NCI-H748 treated with DMSO at 0.1 percent for 48 hours (cell line): Measurements from ENCODE around the gene RAP1GAP2.
"Not testable (repeated sequence)": the region's sequence is repeated elsewhere in the genome, so short reads cannot be mapped to it uniquely, and the experiment has no call there.

Experiments used
- DNase-seq: peaks from one replicate; lab custom pipeline; 2025; lab: John Stamatoyannopoulos, UW

RAP1GAP2 gene

DNA sequence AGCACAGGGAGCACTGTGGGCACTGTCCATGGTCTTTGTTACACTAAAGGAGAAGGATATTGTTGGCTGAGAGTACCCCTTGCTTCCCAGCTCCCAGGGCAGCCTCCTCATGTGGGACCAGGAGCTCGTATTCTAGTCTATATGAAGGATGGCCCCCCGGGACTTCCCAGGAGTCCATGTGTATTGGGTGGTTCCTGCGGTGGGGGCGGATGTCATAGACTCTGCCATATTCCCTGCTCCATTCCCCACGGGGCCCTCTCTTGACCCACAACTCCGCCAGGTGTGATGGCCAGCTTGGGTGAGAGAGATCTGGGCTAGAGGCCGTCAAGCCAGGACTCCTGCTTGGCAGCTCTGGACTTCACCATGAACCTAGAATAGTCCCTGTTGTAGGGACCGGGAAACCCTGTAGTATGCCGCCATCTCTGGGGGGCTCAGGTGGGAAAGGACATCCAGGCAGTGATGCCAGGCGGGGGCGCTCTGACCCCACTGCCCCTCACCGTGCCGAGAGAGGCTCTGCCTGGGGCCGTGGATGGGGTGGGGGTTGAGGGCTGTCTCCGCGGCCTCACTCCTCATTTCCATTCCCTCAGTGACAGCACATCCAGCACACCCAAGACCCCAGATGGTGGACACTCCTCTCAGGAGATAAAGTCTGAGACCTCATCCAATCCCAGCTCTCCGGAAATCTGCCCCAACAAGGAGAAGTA is 229.3 kb downstream of the RAP1GAP2 start:
- no peak for DNase-seq

DNA sequence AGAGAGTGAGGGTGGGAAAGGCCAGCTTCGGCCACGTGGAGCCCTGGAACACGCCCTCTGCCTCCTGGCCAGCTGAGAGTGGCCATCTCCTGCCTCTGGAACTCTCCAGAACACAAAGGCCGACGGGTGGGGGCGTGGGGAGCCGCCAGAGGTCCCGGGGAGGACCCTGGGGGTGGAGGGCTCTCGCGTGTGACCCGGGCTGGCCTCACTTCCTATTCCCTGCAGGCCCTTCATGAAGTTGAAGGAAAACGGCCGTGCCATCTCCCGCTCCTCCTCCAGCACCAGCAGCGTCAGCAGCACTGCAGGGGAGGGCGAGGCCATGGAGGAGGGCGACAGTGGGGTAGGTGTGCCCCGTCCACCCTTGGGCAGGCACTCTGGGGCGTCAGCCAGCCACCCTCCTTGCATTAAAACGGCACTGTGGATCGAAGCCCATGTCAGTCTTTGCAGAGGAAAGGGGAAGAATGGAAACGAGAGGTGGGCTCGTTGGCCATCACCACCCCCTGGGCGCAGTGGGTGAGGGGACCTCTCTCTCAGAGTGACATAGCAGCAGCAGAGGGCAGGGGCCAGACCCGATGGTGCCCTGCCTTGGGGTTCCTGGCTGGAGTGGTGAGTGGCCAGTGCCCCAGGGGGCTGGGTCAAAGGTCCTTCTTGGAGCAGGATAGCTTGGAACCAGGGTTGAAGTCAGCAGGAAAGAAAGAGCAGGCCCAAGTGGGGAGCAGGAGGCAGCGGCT is 230.1 kb downstream of the RAP1GAP2 start:
- no peak for DNase-seq

DNA sequence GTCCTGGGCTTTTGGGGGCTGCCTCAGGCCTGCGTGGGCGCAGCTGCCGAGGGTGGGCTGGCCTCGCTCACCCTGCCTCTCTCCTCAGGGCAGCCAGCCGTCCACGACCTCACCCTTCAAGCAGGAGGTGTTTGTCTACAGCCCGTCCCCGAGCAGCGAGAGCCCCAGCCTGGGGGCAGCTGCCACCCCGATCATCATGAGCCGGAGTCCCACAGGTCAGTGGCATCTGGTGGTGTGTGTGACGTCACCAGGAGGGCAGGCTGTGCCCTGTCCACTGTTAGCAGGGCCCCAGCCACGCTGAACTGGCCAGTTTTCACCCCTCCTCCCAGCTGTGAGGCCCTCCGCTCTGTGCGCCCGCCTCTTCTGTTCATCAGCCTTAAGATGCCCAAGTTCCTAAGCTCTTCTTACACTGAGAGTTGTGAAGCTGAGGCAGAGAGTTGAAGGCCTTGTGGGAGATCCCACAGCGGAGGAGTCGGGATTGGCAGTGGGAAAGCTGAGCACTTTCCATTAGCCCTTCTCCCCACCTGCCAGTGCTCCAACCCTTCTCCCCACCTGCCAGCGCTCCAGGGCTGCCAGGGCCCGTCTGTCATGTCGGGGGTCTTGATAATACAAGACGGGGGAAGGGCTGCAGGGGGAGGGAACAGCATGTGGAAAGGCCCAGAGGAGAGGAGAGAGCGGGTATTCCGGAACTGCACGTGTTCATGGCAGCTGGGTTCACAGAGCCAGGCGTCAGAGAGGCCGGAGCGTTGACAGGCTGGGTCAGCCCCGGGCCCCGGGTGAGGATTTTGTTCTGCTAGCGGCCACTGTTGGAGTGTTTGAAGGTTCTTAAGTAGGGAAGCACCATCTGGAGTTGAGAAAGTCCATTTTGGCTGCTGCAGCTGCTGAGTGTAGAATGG is 230.9 kb downstream of the RAP1GAP2 start:
- DNase-seq = no peak

DNA sequence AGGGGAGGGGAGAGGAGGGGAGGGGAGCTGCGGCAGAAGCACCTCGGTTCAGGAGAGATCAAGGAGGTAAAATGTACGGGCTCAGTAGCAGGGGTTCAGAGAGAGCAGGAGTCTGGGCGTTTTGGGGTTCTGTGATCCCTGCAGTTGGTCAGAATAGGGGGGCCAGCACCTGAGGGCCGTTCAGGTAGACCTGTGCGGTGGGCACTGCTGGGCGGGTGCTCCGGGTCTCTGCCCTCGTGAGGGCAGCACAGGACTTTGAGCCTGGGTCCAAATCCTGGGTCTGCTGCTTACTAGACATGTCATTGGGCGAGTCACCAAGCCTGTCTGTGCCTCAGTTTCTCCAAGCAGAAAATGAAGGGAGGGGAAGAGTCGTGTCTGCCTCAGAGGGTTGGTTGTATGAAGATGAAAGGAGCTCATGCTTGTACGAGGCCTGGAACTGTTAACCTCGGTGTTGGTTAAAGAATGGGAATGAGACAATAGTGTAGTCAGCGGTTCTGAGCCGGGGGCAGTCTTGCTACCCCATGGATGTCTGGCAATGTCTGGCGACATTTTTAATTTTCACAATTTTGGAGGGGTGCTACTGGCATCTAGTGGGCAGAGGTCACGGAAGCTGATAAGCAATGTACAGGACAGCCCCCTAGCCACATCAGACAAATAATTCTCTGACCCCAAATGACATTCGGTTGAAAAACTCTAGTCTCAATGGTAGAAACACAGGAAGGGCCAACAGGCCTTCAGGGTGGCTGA is 231.7 kb downstream of the RAP1GAP2 start:
- DNase-seq = no peak

DNA sequence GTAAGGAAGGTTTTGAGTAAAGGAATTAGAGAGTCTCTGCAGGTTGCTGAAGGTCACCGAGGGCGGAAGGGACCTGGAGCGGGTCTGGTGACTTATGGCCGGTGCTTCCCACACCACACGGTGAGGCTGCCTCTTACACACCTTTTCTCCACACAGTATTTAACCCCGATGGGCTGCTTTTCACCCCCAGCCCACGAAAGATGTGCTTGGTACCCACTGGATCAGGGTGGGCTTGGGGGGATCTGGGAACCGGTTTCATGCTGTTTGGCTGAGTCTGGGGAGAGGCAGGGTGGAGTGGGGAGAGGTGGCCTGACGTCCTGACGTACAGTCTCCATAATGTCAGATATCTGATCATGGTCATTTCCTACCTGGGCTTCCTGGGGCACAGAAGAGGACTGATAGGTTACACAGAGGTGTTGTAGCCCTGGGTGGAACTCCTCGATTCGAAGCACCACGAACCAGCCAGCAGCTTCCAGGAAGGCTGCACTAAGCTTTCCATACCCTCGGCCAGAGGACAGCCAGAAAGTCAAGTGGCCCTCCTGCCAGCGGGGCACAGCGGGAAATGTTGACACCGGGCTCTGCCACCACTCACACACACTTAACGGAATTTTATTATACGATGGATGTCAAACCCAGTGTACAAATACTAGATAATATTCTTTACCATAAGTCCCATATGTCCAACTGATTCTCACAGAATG is 233.1 kb downstream of the RAP1GAP2 start:
- DNase-seq = no peak

DNA sequence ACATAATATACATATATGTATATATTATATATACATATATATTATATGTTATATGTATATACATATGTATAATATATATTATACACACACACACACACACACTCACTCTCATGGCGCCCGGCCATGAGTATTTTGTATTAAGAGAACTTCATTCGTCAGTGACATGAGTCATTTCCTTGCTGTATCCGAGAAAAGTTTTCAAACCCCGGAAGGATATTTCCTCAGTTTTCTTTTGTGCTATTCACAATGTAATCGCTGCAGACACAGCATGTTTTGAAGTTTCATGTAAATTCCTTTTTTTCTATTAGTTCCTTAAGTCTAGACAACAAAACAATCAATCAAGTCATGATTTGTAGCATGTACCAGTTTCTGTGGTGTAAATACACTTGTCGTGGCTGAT is 233.9 kb downstream of the RAP1GAP2 start:
- DNase-seq = no peak

DNA sequence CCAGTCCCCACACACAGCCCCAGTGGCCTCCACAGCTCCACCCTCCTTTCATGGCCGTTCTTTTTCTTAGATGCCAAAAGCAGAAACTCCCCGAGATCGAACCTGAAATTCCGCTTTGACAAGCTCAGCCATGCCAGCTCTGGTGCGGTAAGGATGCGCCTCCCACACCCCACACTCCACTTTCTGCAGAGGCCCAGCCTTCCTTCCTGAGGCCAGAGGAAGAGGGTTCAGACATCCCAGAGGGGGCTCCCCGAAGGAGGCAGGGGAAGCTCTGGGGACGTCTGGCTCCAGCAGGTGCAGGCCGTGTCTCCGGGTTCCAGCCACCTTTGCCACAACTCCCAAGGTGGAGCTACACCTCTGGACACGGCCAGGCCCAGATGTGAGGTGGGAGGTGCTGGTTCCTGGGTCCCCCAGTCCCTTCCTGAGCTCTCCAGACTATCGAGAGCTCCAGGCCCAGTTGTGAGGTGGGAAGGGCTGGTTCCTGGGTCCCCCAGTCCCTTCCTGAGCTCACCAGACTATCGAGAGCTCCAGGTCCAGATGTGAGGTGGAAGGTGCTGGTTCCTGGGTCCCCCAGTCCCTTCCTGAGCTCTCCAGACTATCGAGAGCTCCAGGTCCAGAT is 234.7 kb downstream of the RAP1GAP2 start:
- DNase-seq = not testable (repeated sequence)

DNA sequence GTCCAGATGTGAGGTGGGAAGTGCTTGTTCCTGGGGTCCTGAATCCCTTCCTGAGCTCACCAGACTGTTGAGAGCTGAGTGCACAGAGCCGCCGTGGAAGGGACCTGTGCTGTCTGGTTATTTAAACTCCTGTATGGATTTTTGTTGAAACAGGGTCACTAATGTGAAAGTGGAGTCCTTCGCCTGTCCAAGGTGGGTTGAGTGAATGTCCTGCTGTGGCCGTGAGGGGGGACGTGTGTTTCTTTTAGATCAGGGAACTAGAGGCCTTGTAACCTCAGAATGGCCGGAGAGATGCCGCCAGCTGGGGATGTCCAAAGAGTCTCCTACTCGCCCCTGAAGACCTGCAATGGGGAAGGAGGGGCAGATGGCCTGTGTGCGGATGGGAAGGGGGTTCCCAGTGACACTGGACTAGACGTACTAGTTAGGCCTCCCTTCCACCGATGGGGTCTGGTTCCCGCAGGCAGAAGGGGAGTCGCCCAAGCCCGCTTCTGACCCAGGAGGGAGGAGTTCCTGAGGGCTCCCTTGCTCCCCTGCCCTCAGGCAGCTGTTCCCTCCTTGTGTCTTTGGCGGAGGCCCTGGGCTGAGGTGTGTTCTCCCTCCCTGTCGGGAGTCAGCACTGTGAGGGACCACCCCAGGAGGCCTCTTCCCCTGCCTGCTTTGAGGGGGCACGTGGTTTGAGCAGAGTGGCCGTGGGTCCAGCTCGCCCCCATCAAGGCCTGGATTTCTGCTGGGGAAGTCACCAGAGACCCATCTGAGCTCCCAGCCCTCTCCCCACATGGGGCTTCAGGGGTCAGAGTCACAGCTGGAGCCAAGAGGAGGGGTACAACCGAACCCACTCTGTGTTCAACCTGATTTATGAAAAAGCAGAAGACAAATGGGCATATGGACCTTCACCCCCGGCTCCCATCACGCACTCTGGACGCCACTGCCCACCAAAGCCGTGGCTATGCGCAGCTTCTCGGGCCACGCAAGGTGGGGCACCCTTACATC is 236.3 kb downstream of the RAP1GAP2 start:
- no peak for DNase-seq

DNA sequence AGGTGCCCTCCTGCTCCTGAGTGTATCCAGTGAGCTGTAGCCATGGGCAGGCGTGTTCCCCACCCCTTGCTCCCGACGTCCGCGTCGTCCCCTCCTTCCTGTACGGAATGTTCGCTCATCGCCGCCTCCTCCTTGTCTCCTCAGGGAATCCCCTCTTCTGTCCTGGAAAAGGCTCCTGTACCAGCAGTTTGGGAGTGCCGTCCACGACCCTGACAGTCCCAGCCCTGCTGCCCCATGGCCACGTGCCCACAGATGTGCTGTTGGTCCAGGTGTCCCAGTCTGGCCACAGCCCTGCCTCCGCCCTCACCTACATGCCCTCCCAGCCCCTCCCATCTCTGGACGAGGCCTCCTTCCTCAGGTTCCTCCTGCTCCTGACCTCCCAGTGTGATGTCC is 237.0 kb downstream of the RAP1GAP2 start:
- no peak for DNase-seq

DNA sequence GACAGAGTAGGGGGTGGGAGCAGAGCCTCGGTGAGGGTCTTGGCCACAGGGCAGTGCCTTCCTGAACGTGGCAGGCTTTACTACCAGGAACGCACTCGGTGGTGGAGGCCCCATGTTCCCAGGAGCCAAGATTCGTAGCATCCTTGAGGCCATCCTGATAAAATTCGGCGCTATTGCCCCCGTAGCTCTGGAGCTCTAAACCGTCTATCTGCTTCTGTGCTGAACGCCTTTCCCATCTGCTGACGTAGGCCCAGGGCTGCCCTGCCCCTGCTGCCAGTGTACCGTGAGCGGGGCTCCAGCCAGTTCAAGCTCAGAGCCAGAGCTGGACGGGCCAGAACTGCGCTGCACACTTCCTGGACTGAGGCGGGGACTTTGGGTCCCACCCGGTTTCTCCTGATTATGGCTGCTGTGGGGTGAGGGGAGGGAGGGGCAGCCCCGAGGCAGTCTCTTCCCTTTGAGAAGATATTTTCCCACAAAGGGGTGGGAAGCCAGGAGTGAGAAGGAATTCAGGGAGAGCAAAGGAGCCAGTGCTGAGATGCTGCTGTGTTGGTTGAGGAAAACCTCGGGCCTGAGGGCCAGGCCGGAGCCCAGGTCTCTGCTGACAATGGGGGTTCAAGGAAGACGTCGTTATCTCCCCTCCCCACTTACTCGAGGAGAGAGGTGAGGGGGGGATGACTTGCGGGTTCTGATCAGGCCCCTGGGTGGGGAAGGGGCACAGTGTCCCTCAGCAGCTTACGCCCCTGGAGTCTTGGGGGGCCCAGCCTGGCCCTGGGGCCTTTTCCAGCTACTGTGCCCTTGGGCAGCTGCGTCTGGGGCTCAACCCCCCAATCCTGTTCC is 237.7 kb downstream of the RAP1GAP2 start:
- DNase-seq = no peak

DNA sequence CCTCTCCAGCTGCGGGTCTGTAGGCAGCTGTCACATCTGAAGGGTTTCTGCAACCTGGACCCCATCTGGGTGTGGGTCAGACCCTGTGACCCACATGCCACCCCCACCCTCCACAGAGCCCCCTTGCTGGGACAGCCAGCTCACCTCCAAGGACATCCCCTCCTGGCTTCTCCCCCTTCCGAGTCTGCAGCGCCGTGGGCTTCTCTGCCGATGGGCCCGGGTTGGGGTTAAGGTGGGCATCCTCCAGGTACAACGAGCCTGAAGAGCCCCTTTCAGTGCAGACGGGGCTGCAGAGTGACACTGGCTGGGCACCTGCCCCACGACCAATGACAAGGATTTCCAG is 238.3 kb downstream of the RAP1GAP2 start:
- no peak for DNase-seq

DNA sequence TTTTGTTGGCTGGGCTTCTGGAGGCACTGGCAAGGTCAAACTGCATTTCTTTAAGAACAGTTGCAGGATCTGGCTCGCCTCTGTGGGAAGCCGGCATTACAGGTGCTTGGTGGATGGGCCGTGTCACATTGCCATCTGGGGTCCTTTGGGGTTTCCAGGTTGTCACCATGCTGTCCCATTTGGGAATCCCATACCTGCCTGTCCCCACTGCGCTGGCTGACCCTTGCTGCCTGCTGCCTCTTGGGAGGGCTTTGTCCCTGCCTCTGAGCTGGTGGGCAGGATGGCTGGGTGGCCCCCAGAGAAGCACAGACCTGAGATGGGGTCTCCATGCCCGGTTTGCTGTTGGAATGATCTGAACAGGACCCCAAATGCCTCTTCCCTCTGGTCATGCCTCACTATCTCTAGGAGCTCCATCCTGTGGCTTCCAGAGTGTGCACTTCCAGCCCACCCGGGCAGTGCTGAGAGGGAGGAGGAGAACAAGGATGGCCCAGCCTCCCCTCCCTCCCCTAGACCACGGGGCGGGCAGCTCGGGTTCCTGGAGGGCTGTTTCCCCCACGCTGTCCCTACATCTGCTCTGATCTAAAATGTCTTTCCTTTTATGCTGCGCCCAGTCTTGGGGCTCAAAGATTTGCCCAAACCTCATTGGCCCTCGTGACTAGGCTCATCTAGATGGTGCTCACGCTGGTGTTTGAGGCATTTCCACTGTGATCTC is 239.2 kb downstream of the RAP1GAP2 start:
- DNase-seq = no peak

DNA sequence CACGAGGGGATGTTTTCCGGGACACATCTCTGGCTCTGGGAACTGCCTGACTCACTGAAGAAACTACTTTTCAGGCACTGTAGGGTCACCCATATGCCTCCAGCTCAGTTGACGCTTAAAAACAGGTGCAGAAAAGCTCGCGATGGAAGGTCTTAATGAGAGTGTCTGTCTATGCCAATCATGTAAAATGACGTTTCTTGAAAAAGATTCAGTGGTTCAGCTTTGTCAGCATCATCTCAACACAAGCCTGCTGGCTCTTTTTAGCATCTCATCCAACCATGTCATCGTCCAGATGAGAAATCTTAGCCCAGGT is 239.7 kb downstream of the RAP1GAP2 start:
- no peak for DNase-seq

DNA sequence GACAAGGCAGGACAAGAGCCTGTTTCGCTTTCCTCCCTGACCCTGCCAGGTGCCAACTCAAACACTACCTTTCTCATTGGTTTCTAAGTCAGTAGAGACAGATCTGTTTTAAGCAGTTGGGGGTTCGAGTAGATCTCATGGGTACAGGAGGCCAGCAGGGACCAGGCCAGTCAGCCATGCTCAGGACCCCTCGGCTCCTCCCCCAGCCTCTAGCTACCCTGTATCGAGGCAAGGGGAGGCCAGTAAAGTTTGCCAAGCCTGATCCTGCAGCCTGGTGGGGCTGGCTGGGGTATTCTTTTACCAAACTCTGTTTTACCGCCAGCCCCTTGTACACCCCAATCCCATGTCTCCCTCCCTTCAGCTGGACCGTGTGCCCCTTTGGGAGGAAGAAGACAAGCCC is 240.6 kb downstream of the RAP1GAP2 start:
- no peak for DNase-seq

DNA sequence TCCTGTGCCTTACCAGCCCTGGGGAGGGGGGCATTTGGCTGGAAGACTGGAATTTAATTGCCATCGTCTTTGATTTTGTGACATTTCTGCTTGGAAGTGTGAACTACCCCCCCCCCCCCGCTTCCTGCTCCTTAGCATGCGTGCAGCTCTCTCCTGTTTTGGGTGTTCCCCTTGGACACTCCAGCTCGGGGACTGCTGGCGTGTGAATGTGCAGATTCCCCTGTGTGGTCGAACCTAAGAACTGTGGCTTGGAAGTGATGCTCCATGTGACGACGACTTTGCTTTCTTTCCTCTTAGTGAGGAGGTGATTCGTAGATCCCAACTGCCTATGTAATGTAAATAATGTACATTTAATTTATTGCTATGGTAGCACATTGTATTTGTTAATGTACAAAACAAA is 241.0 kb downstream of the RAP1GAP2 start:
- DNase-seq = no peak

DNA sequence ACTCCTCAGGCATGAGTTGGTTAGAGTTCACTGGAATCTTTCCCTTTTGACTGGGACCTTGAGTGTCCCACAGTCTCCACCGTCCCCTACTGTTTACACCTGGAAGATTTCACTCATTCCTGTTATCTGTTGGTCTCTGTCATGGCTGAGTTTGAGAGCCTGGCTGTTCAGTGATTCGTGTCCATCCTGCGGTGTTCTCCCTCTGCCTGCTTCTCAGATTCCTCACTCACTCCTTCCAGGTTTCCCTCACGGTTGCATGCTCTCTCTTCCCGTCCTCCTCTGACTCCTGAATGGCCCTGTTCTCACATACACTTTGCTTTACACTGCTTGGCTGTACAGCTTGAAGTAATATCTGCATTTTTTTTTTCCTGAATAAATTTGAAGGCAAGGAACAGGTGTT is 242.7 kb downstream of the RAP1GAP2 start:
- no peak for DNase-seq

DNA sequence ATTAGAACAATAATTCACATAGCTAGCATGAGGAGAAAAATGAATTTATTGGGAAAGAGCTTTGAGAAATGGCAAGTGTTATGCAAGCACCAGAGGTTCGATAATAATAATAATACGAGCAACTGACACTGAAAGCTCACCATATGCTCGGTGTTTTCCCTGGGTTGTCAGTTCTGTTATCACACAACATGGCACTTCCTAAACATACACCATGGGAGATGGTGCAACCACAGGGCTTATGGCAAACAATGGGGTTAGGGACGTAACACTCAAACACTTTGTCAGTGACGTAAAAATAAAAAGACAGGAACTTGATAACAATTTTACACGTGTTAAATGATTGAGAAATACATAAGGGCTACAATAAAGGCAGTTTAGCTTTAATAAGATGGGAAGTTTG is 243.5 kb downstream of the RAP1GAP2 start:
- DNase-seq = no peak

DNA sequence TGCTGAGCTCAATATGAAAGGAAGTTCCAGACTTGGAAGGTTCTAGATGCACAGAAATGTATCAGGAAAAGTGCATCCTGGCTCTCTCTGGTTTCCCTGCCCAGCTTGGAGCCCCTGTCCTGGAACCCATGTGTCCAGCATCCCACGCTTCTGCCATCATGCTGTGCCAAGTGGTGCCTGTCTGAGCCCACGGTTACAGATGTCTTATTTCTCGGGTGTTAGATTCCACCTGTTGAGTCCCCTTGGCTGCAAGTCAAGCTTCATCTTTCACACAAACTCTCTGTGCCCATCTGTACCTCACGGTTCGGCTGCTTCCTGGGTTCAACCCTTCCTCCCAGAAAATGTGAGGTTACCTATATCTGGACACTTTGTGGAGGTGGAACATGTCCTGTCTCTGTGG is 244.6 kb downstream of the RAP1GAP2 start:
- no peak for DNase-seq
